Gastrocnemius medialis (tissue), 4 donors: ENCODE data around the gene HTR3D. TPM values are rescaled to one million over a fixed set of nuclear protein-coding genes. Genes with fewer than 3 reads are reported as not detected.

Experiments used
- ATAC-seq, 2 donors: fragments of 150-250 bp; one replicate each; pipeline ENCODE4 v1.9.1; 2016
- DNase-seq, 2 donors: peaks; one replicate each; pipeline ENCODE4 v3.0.0-alpha.2; 2019
- H3K27ac ChIP-seq, 4 donors: fragments of 200-600 bp; sonication (generic); 1 replicate in 1 of 4; 2 replicates in 3 of 4; pipeline ENCODE4 v1.5.1; 2016 to 2018; ENCODE audit warnings: mild to moderate bottlenecking in 2 of 4, moderate library complexity in 1 of 4
- H3K27me3 ChIP-seq, 3 donors: fragments of 200-600 bp; sonication (generic) in 2 of 3; 1 replicate in 1 of 3; 2 replicates in 2 of 3; pipeline versions ENCODE4 v1.5.1 to v1.6.0; 2016 to 2019; ENCODE audit warnings: mild to moderate bottlenecking in 1 of 3, moderate library complexity in 1 of 3
- H3K36me3 ChIP-seq, 2 donors: fragments of 200-600 bp; sonication (generic) in 1 of 2; one replicate each; pipeline ENCODE4 v1.5.1; 2017 to 2018
- H3K4me1 ChIP-seq, 2 donors: fragments of 200-600 bp; sonication (generic) in 1 of 2; one replicate each; pipeline ENCODE4 v1.5.1; 2016 to 2017; ENCODE audit warnings: mild to moderate bottlenecking in 2 of 2
- H3K4me3 ChIP-seq, 4 donors: fragments of 200-600 bp; sonication (generic) in 3 of 4; 1 replicate in 1 of 4; 2 replicates in 3 of 4; pipeline ENCODE4 v1.5.1; 2016 to 2019; ENCODE audit warnings: mild to moderate bottlenecking in 2 of 4
- H3K9me3 ChIP-seq, 3 donors: fragments of 200-600 bp; sonication (generic) in 2 of 3; 1 replicate in 1 of 3; 2 replicates in 2 of 3; pipeline ENCODE4 v1.5.1; 2016 to 2019
- CTCF ChIP-seq, 5 experiments: fragments of 450-650 bp in 3 of 5; fragments of 200-600 bp in 2 of 5; sonication (generic) in 2 of 5; IDR thresholded peaks in 4 of 5; conservative IDR thresholded peaks in 1 of 5; 1 replicate in 4 of 5; 2 replicates in 1 of 5; pipeline ENCODE4 v1.5.1; 2016 to 2019; ENCODE audit warnings: antibody characterized with exemption in 5 of 5, mild to moderate bottlenecking in 3 of 5, moderate library complexity in 3 of 5
- POLR2A ChIP-seq, 2 donors: fragments of 450-650 bp; IDR thresholded peaks; one replicate each; pipeline ENCODE4 v1.6.1; 2017; ENCODE audit warnings: antibody characterized with exemption in 2 of 2, mild to moderate bottlenecking in 2 of 2, moderate library complexity in 2 of 2
- in situ Hi-C, 4 donors: fragments of 200-750 bp; cut with MboI; loops; one replicate each; pipeline versions ENCODE4 v1.15.0 to v1.8.0; 2017; ENCODE audit warnings: low sequenced_read_pairs in 4 of 4
- intact Hi-C: fragments of 100-400 bp; cut with DNase I; formaldehyde crosslinking; loops from one replicate; pipeline ENCODE4 v1.15.1; 2023; ENCODE audit warnings: low total_unique reads
- total RNA-seq, 4 donors: library from RNA; depleted of rRNA; stranded (reverse); fragments of >200 nt; gene quantifications; one replicate each; pipeline versions ENCODE4 v1.1.0 to v1.2.3, GENCODE V29; 2016

HTR3D gene
- total RNA-seq, 4 donors from 2014 or later, result not detected

GRCh38 chr3:184082034-184082433 is 50.5 kb downstream of the HTR3D start:
- no peak for DNase-seq
- Histone ChIP-seq H3K4me1 (no peaks in the 10 kb centered on the region), H3K27ac (no peak overlapping the region), H3K27me3 (no peaks in the 10 kb centered on the region), H3K9me3 (no peaks in the 10 kb centered on the region), H3K36me3 (no peaks in the 10 kb centered on the region), H3K4me3 (no peak overlapping the region)
- in situ Hi-C loops, result no loop called here
- no peak for TF ChIP-seq CTCF (IDR thresholded peaks at IDR 0.05 in 4 of 5, conservative IDR thresholded peaks at IDR 0.05 in 1 of 5)
- no peak for TF ChIP-seq POLR2A (IDR thresholded peaks at IDR 0.05)
- intact Hi-C loops, result no loop called here
- ATAC-seq, result no peak

- DNase-seq (no peak), ATAC-seq (no peak)
- no peaks in the 10 kb centered on the region for H3K27me3 ChIP-seq
- intact Hi-C loops (no loop called here), in situ Hi-C loops (no loop called here)
- no peak overlapping the region for H3K27ac ChIP-seq
- H3K4me1 ChIP-seq, result no peaks in the 10 kb centered on the region
- no peak overlapping the region for H3K4me3 ChIP-seq
- H3K36me3 ChIP-seq, result no peaks in the 10 kb centered on the region
- TF ChIP-seq POLR2A (IDR thresholded peaks at IDR 0.05) (no peak), CTCF (IDR thresholded peaks at IDR 0.05 in 4 of 5, conservative IDR thresholded peaks at IDR 0.05 in 1 of 5) (no peak)
- H3K9me3 ChIP-seq, result no peaks in the 10 kb centered on the region
Observed at GRCh38 chr3:184082465-184082864, 50.9 kb downstream of the HTR3D start.

GRCh38 chr3:184085389-184085852 is 53.9 kb downstream of the HTR3D start:
- no peak overlapping the region for H3K27ac ChIP-seq
- TF ChIP-seq POLR2A (IDR thresholded peaks at IDR 0.05), result no peak
- no peak for TF ChIP-seq CTCF (IDR thresholded peaks at IDR 0.05 in 4 of 5, conservative IDR thresholded peaks at IDR 0.05 in 1 of 5)
- no peaks in the 10 kb centered on the region for H3K9me3 ChIP-seq
- no peak overlapping the region for H3K4me3 ChIP-seq
- in situ Hi-C loops, result no loop called here
- H3K36me3 ChIP-seq, result no peaks in the 10 kb centered on the region
- no peaks in the 10 kb centered on the region for H3K4me1 ChIP-seq
- no peaks in the 10 kb centered on the region for H3K27me3 ChIP-seq
- ATAC-seq (no peak), DNase-seq (no peak)
- intact Hi-C loops, result no loop called here

Other genes starting within 250 kb of the HTR3D start
- 10 to 100 TPM in 2 of 4 donors, 1 to 10 TPM in 2; 2.5 to 13.8 (median 9.7) TPM for gene MAP6D1, start 206.2 kb upstream of the HTR3D start, total RNA-seq
- 10 to 100 TPM; 30.5 to 49.5 (median 41.3) TPM for gene PARL, start 146.9 kb upstream of the HTR3D start, total RNA-seq
- 10 to 100 TPM; 20.4 to 52.2 (median 39.5) TPM for gene ABCC5, start 13.9 kb upstream of the HTR3D start, total RNA-seq
- not detected for gene HTR3C, start 21.3 kb downstream of the HTR3D start, total RNA-seq
- gene HTR3E, start 65.3 kb downstream of the HTR3D start, total RNA-seq, result not detected
- 10 to 100 TPM; 42.6 to 56.8 (median 53.4) TPM for gene EIF2B5, start 103.6 kb downstream of the HTR3D start, total RNA-seq
- gene DVL3, start 123.6 kb downstream of the HTR3D start, total RNA-seq, result 10 to 100 TPM; 36.5 to 58.1 (median 48.0) TPM
- 100 to 1,000 TPM; 110 to 132 (median 117) TPM for gene AP2M1, start 143.1 kb downstream of the HTR3D start, total RNA-seq
- 10 to 100 TPM; 52.6 to 96.4 (median 63.2) TPM for gene ABCF3, start 154.5 kb downstream of the HTR3D start, total RNA-seq
- not detected for gene VWA5B2, start 197.8 kb downstream of the HTR3D start, total RNA-seq
- gene ALG3, start 217.2 kb downstream of the HTR3D start, total RNA-seq, result 10 to 100 TPM; 35.0 to 58.1 (median 50.1) TPM
- 10 to 100 TPM in 2 of 4 donors, 1 to 10 TPM in 2; 5.7 to 14.6 (median 8.5) TPM for gene EEF1AKMT4, start 217.9 kb downstream of the HTR3D start, total RNA-seq
- not detected for gene CAMK2N2, start 229.8 kb downstream of the HTR3D start, total RNA-seq
- gene ECE2, start 244.3 kb downstream of the HTR3D start, total RNA-seq, result not detected